SU-DHL-6 (cell line): ENCODE results near the gene DUSP28.

ENCODE experiments used
- CTCF ChIP-seq: fragments of 200-600 bp; sonication (generic); IDR thresholded peaks from one replicate; pipeline ENCODE4 v1.5.1; 2017; ENCODE audit warnings: antibody characterized with exemption, mild to moderate bottlenecking, low read length, moderate library complexity; ENCODE audit not compliant: insufficient read depth, poor library complexity, severe bottlenecking
- EZH2phosphoT487 ChIP-seq: fragments of 200-600 bp; sonication (generic), shearing (Covaris generic); conservative IDR thresholded peaks from 2 replicates; pipeline ENCODE4 v1.6.1; 2018; ENCODE audit warnings: mild to moderate bottlenecking, antibody characterized with exemption, low read length, moderate library complexity, mixed read lengths

- no peak for TF ChIP-seq CTCF
- no peak for TF ChIP-seq EZH2phosphoT487
Measured at GRCh38 chr2:240591784-240592183, 31.6 kb downstream of the DUSP28 start.
